Measurements from ENCODE around the gene ANKRD44. TPM values are rescaled to one million over a fixed set of nuclear protein-coding genes. Genes with fewer than 3 reads are reported as not detected.

The ANKRD44 gene
- total RNA-seq, 1 experiment from 2014 or later, result 7.8 TPM

DNA sequence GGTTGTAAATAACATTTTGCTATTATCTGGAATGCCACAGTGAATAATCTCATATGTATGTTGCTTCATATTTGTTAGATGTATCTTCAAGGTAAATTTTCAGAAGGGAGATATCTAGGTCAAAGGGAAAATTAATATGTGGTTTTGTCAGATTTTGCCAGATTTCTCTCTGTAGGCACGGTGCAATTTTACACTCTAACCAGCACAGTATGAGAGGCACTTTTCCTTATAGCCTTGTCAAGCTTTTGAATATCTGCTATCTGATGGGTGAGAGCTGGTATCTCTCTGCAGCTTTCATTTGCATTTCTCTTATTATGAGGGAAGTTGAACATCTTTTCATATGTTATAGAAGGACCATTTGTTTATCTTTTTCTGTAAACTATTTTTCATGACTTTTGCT is 208.3 kb downstream of the ANKRD44 start:
- Histone ChIP-seq H3K4me3 (ENCODE audit: low read depth in 2 of 2, low read length in 2 of 2) (no peak overlapping the region), H3K27me3 (ENCODE audit: control insufficient read depth, insufficient read depth, low read length) (no peaks in the 10 kb centered on the region), H3K36me3 (ENCODE audit: control insufficient read depth, insufficient read depth, low read length) (no peaks in the 10 kb centered on the region), H3K4me1 (ENCODE audit: control insufficient read depth, insufficient read depth, low read length) (no peaks in the 10 kb centered on the region), H3K9me3 (ENCODE audit: control insufficient read depth, insufficient read depth, low read depth, low read length) (no peaks in the 10 kb centered on the region), H3K27ac (ENCODE audit: low read length) (no peak overlapping the region)
- ATAC-seq (no peak), DNase-seq (ENCODE audit: low read depth, low spot score) (no peak)
- BruUV-seq (replicated peaks), result no TSS peak
- TF ChIP-seq TCF7L2 (IDR thresholded peaks at IDR 0.05; ENCODE audit: low read depth, low read length), result no peak
- TF ChIP-seq POLR2AphosphoS5 (IDR thresholded peaks at IDR 0.05; ENCODE audit: low read depth, low read length), result no peak
- no peak for TF ChIP-seq SIN3A (IDR thresholded peaks at IDR 0.05; ENCODE audit: borderline replicate concordance, insufficient read depth, low read depth, low read length)
- TF ChIP-seq, protein P1, sequence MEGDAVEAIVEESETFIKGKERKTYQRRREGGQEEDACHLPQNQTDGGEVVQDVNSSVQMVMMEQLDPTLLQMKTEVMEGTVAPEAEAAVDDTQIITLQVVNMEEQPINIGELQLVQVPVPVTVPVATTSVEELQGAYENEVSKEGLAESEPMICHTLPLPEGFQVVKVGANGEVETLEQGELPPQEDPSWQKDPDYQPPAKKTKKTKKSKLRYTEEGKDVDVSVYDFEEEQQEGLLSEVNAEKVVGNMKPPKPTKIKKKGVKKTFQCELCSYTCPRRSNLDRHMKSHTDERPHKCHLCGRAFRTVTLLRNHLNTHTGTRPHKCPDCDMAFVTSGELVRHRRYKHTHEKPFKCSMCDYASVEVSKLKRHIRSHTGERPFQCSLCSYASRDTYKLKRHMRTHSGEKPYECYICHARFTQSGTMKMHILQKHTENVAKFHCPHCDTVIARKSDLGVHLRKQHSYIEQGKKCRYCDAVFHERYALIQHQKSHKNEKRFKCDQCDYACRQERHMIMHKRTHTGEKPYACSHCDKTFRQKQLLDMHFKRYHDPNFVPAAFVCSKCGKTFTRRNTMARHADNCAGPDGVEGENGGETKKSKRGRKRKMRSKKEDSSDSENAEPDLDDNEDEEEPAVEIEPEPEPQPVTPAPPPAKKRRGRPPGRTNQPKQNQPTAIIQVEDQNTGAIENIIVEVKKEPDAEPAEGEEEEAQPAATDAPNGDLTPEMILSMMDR (IDR thresholded peaks at IDR 0.05), result no peak
- TF ChIP-seq, protein P2, sequence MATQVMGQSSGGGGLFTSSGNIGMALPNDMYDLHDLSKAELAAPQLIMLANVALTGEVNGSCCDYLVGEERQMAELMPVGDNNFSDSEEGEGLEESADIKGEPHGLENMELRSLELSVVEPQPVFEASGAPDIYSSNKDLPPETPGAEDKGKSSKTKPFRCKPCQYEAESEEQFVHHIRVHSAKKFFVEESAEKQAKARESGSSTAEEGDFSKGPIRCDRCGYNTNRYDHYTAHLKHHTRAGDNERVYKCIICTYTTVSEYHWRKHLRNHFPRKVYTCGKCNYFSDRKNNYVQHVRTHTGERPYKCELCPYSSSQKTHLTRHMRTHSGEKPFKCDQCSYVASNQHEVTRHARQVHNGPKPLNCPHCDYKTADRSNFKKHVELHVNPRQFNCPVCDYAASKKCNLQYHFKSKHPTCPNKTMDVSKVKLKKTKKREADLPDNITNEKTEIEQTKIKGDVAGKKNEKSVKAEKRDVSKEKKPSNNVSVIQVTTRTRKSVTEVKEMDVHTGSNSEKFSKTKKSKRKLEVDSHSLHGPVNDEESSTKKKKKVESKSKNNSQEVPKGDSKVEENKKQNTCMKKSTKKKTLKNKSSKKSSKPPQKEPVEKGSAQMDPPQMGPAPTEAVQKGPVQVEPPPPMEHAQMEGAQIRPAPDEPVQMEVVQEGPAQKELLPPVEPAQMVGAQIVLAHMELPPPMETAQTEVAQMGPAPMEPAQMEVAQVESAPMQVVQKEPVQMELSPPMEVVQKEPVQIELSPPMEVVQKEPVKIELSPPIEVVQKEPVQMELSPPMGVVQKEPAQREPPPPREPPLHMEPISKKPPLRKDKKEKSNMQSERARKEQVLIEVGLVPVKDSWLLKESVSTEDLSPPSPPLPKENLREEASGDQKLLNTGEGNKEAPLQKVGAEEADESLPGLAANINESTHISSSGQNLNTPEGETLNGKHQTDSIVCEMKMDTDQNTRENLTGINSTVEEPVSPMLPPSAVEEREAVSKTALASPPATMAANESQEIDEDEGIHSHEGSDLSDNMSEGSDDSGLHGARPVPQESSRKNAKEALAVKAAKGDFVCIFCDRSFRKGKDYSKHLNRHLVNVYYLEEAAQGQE (IDR thresholded peaks at IDR 0.05; ENCODE audit: insufficient read depth in 1 of 2, low read depth in 2 of 2, low read length in 1 of 2), result no peak
- intact Hi-C loops (cut with micrococcal nuclease; ENCODE audit: unreplicated experiment) (no loop called here), in situ Hi-C loops (cut with HindIII; ENCODE audit: low pct_unique_long_range_greater_than_20kb, low sequenced_read_pairs) (no loop called here)
- CTCF ChIA-PET, result no interaction called here
- POLR2A ChIA-PET, result no interaction called here

DNA sequence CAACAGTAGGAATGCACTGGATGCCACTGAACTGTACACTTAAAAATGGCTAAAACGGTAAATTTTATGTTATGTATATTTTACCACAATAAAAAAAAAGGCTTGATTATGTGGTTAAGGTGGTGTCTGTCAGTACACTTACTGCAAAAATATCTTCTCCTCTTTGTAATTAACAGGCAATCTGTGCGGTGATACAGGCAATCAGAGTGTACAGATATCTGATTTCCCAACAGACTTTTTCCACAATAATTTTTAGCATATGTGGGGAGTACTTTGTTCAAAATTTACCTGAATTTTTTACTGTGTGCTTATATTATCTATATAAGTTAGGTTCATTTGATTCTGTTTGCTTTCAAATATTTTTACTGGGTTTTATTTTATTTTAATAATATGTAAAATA is 209.1 kb downstream of the ANKRD44 start:
- in situ Hi-C loops (cut with HindIII; ENCODE audit: low pct_unique_long_range_greater_than_20kb, low sequenced_read_pairs) (no loop called here), intact Hi-C loops (cut with micrococcal nuclease; ENCODE audit: unreplicated experiment) (no loop called here)
- Histone ChIP-seq H3K36me3 (ENCODE audit: control insufficient read depth, insufficient read depth, low read length) (no peaks in the 10 kb centered on the region), H3K27me3 (ENCODE audit: control insufficient read depth, insufficient read depth, low read length) (no peaks in the 10 kb centered on the region), H3K9me3 (ENCODE audit: control insufficient read depth, insufficient read depth, low read depth, low read length) (no peaks in the 10 kb centered on the region), H3K4me1 (ENCODE audit: control insufficient read depth, insufficient read depth, low read length) (no peaks in the 10 kb centered on the region), H3K4me3 (ENCODE audit: low read depth in 2 of 2, low read length in 2 of 2) (no peak overlapping the region), H3K27ac (ENCODE audit: low read length) (no peak overlapping the region)
- CTCF ChIA-PET, result no interaction called here
- TF ChIP-seq, protein P2 (IDR thresholded peaks at IDR 0.05; ENCODE audit: insufficient read depth in 1 of 2, low read depth in 2 of 2, low read length in 1 of 2), result no peak
- TF ChIP-seq POLR2AphosphoS5 (IDR thresholded peaks at IDR 0.05; ENCODE audit: low read depth, low read length) (no peak), TCF7L2 (IDR thresholded peaks at IDR 0.05; ENCODE audit: low read depth, low read length) (no peak), SIN3A (IDR thresholded peaks at IDR 0.05; ENCODE audit: borderline replicate concordance, insufficient read depth, low read depth, low read length) (no peak)
- TF ChIP-seq, protein P1 (IDR thresholded peaks at IDR 0.05), result no peak
- no TSS peak for BruUV-seq (replicated peaks)
- ATAC-seq (no peak), DNase-seq (ENCODE audit: low read depth, low spot score) (no peak)
- POLR2A ChIA-PET, result no interaction called here
